HEK293 (cell line): ENCODE measurements around the gene PSTPIP1.

Source experiments
- CTCF ChIP-seq: fragments of 450-650 bp; formaldehyde crosslinking; IDR thresholded peaks from 2 replicates; pipeline ENCODE4 v1.5.1; 2016; ENCODE audit warnings: missing biosample characterization, missing genetic modification characterization
- HIC1 ChIP-seq: fragments of 450-650 bp; formaldehyde crosslinking; IDR thresholded peaks from 2 replicates; pipeline ENCODE4 v1.5.1; 2016; ENCODE audit warnings: missing biosample characterization, missing genetic modification characterization
- KLF10 ChIP-seq: fragments of 450-650 bp; IDR thresholded peaks from 2 replicates; pipeline ENCODE4 v1.5.1; 2018; ENCODE audit warnings: missing biosample characterization, mild to moderate bottlenecking, missing genetic modification characterization
- KLF7 ChIP-seq: fragments of 450-650 bp; formaldehyde crosslinking; IDR thresholded peaks from 2 replicates; pipeline ENCODE4 v1.5.1; 2016; ENCODE audit warnings: missing biosample characterization, missing genetic modification characterization, borderline replicate concordance
- KLF9 ChIP-seq: fragments of 450-650 bp; formaldehyde crosslinking; IDR thresholded peaks from 2 replicates; pipeline ENCODE4 v1.5.1; 2016; ENCODE audit warnings: missing biosample characterization, missing genetic modification characterization, low read depth
- PRDM2 ChIP-seq: fragments of 450-650 bp; formaldehyde crosslinking; IDR thresholded peaks from 2 replicates; pipeline ENCODE4 v1.5.1; 2016; ENCODE audit warnings: missing biosample characterization, missing genetic modification characterization, borderline replicate concordance
- ZBTB17 ChIP-seq: fragments of 450-650 bp; formaldehyde crosslinking; IDR thresholded peaks from 2 replicates; pipeline ENCODE4 v1.5.1; 2016; ENCODE audit warnings: missing biosample characterization, missing genetic modification characterization
- ZBTB21 ChIP-seq: fragments of 450-650 bp; formaldehyde crosslinking; IDR thresholded peaks from 2 replicates; pipeline ENCODE4 v1.5.1; 2017; ENCODE audit warnings: missing biosample characterization, missing genetic modification characterization
- ZBTB7A ChIP-seq: fragments of 450-650 bp; formaldehyde crosslinking; IDR thresholded peaks from 2 replicates; pipeline ENCODE4 v1.5.1; 2016; ENCODE audit warnings: low read depth, missing biosample characterization, missing genetic modification characterization
- ZIC2 ChIP-seq: fragments of 450-650 bp; formaldehyde crosslinking; IDR thresholded peaks from 2 replicates; pipeline ENCODE4 v1.5.1; 2016; ENCODE audit warnings: missing biosample characterization, missing genetic modification characterization
- ZNF10 ChIP-seq: fragments of 450-650 bp; formaldehyde crosslinking; IDR thresholded peaks from 2 replicates; pipeline ENCODE4 v1.5.1; 2017; ENCODE audit warnings: missing biosample characterization, missing genetic modification characterization
- ZNF132 ChIP-seq: fragments of 450-650 bp; formaldehyde crosslinking; IDR thresholded peaks from 2 replicates; pipeline ENCODE4 v1.5.1; 2017; ENCODE audit warnings: missing biosample characterization, missing genetic modification characterization, borderline replicate concordance
- ZNF18 ChIP-seq: fragments of 450-650 bp; formaldehyde crosslinking; IDR thresholded peaks from 2 replicates; pipeline ENCODE4 v1.5.1; 2016; ENCODE audit warnings: missing biosample characterization, missing genetic modification characterization
- ZNF214 ChIP-seq: fragments of 450-650 bp; formaldehyde crosslinking; IDR thresholded peaks from 2 replicates; pipeline ENCODE4 v1.5.1; 2017; ENCODE audit warnings: missing biosample characterization, mild to moderate bottlenecking, missing genetic modification characterization, borderline replicate concordance
- ZNF239 ChIP-seq: fragments of 450-650 bp; formaldehyde crosslinking; IDR thresholded peaks from 2 replicates; pipeline ENCODE4 v1.5.1; 2016; ENCODE audit warnings: missing biosample characterization, missing genetic modification characterization
- ZNF362 ChIP-seq: fragments of 450-650 bp; formaldehyde crosslinking; IDR thresholded peaks from 2 replicates; pipeline ENCODE4 v1.5.1; 2016; ENCODE audit warnings: missing biosample characterization, missing genetic modification characterization
- ZNF37A ChIP-seq: fragments of 450-650 bp; IDR thresholded peaks from 2 replicates; pipeline ENCODE4 v1.5.1; 2018; ENCODE audit warnings: missing biosample characterization, missing genetic modification characterization
- ZNF514 ChIP-seq: fragments of 450-650 bp; formaldehyde crosslinking; IDR thresholded peaks from 2 replicates; pipeline ENCODE4 v1.5.1; 2016; ENCODE audit warnings: missing biosample characterization, missing genetic modification characterization
- ZNF529 ChIP-seq: fragments of 450-650 bp; formaldehyde crosslinking; IDR thresholded peaks from 2 replicates; pipeline ENCODE4 v1.5.1; 2017; ENCODE audit warnings: missing genetic modification characterization, missing biosample characterization; ENCODE audit not compliant: insufficient replicate concordance
- ZNF544 ChIP-seq: fragments of 450-650 bp; formaldehyde crosslinking; IDR thresholded peaks from 2 replicates; pipeline ENCODE4 v1.5.0; 2017; ENCODE audit warnings: missing biosample characterization, missing genetic modification characterization
- ZNF645 ChIP-seq: fragments of 450-650 bp; formaldehyde crosslinking; IDR thresholded peaks from 2 replicates; pipeline ENCODE4; 2016; ENCODE audit warnings: missing biosample characterization, missing genetic modification characterization
- ZNF664 ChIP-seq: fragments of 450-650 bp; formaldehyde crosslinking; IDR thresholded peaks from 2 replicates; pipeline ENCODE4 v1.5.1; 2016; ENCODE audit warnings: missing biosample characterization, missing genetic modification characterization
- ZNF791 ChIP-seq: fragments of 450-650 bp; formaldehyde crosslinking; IDR thresholded peaks from 2 replicates; pipeline ENCODE4 v1.5.1; 2016; ENCODE audit warnings: missing biosample characterization, missing genetic modification characterization
- ZSCAN4 ChIP-seq: fragments of 450-650 bp; formaldehyde crosslinking; IDR thresholded peaks from 2 replicates; pipeline ENCODE4 v1.5.1; 2017; ENCODE audit warnings: missing biosample characterization, missing genetic modification characterization
- ZXDB ChIP-seq: fragments of 450-650 bp; formaldehyde crosslinking; IDR thresholded peaks from 2 replicates; pipeline ENCODE4 v1.5.1; 2016; ENCODE audit warnings: missing biosample characterization, missing genetic modification characterization

The PSTPIP1 gene

GRCh38 chr15:76954744-76955143, 40.2 kb upstream of the PSTPIP1 start (continued):
- TF ChIP-seq ZNF362 (tag by site-specific recombination): no peak; the same call in 1 of the 2 replicates
- TF ChIP-seq ZNF544 (tag by site-specific recombination): no peak
- TF ChIP-seq ZNF132 (tag by site-specific recombination): no peak
- TF ChIP-seq KLF9 (tag by site-specific recombination): no peak
- TF ChIP-seq ZNF645 (tag by site-specific recombination): no peak
- TF ChIP-seq ZNF37A (tag by site-specific recombination): no peak
- TF ChIP-seq ZSCAN4 (tag by site-specific recombination): peak; percentile 24; the same call in 1 of the 2 replicates
- TF ChIP-seq ZNF529: no peak
- TF ChIP-seq ZNF214 (tag by site-specific recombination): no peak
- TF ChIP-seq ZNF239 (tag by site-specific recombination): no peak
- no peak for TF ChIP-seq ZNF791 (tag by site-specific recombination)
- TF ChIP-seq ZBTB17: peak; percentile 61
- TF ChIP-seq ZNF10 (tag by site-specific recombination): no peak
- TF ChIP-seq CTCF: no peak
- TF ChIP-seq PRDM2: no peak
- peak; percentile 87 for TF ChIP-seq ZBTB21 (tag by site-specific recombination)
- TF ChIP-seq ZBTB7A: no peak
- TF ChIP-seq HIC1 (tag by site-specific recombination): peak; percentile 44; the same call in 1 of the 2 replicates
- TF ChIP-seq ZXDB (tag by site-specific recombination): no peak
- no peak for TF ChIP-seq ZNF514 (tag by site-specific recombination)
- TF ChIP-seq KLF7 (tag by site-specific recombination): no peak
- no peak; the same call in 1 of the 2 replicates for TF ChIP-seq ZNF664 (tag by site-specific recombination)
- no peak for TF ChIP-seq ZNF18 (tag by site-specific recombination)
- TF ChIP-seq ZIC2 (tag by site-specific recombination): no peak
- peak; percentile 60; the same call in 1 of the 2 replicates for TF ChIP-seq KLF10 (tag by site-specific recombination)
